HG03108 (cell line): Measurements from ENCODE around the gene UNC93B1.
"Not testable (repeated sequence)": the region's sequence is repeated elsewhere in the genome, so short reads cannot be mapped to it uniquely, and the experiment has no call there.

ENCODE experiments used
- ATAC-seq: cut with Tn5 transposase; IDR thresholded peaks from one replicate; pipeline ENCODE4 v1.9.1; 2021; ENCODE audit warnings: moderate library complexity; ENCODE audit not compliant: unreplicated experiment

The UNC93B1 gene

GRCh38 chr11:68010090-68011041 is 6.5 kb upstream of the UNC93B1 start, which contains the start of gene ALDH3B1:
ALDH3B1 (plus strand) TSS chr11:68010327; CDS start chr11:68015298, 4,971 bp downstream.
- no peak for ATAC-seq

- ATAC-seq: no peak
Measured at GRCh38 chr11:68009391-68010089, 5.6 kb upstream of the UNC93B1 start.

GRCh38 chr11:68008381-68009337 is 4.8 kb upstream of the UNC93B1 start:
- ATAC-seq: no peak

- ATAC-seq: no peak
Measured at GRCh38 chr11:68007498-68008380, 3.8 kb upstream of the UNC93B1 start.

DNA sequence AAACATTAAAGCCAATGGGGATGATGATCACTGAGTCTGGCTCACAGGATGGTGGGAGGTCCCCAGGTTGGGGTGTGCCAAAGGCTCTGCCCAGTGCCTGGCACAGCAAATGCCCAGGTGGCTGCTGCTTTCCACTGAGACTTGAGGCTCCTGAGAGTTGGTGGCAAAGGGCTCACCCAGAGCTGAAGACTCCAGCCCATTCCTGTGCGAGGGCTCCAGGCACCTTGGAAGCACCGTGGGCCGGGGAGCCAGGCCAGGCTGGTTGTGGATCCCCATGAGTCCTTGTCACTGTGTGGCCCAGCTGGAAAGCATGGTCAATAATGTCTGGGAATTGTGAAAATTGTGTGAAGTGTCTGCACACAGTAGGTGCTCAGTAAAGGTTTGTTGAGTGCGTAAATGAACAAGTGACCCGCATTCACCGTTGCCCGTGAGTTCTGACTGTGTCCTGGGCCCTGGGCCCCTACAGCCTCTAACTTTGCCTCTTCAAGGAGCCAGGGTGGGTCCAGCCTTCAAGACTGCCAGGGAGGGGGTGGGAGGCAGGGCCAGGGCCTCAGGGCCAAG is 2.8 kb upstream of the UNC93B1 start:
- ATAC-seq: no peak

DNA sequence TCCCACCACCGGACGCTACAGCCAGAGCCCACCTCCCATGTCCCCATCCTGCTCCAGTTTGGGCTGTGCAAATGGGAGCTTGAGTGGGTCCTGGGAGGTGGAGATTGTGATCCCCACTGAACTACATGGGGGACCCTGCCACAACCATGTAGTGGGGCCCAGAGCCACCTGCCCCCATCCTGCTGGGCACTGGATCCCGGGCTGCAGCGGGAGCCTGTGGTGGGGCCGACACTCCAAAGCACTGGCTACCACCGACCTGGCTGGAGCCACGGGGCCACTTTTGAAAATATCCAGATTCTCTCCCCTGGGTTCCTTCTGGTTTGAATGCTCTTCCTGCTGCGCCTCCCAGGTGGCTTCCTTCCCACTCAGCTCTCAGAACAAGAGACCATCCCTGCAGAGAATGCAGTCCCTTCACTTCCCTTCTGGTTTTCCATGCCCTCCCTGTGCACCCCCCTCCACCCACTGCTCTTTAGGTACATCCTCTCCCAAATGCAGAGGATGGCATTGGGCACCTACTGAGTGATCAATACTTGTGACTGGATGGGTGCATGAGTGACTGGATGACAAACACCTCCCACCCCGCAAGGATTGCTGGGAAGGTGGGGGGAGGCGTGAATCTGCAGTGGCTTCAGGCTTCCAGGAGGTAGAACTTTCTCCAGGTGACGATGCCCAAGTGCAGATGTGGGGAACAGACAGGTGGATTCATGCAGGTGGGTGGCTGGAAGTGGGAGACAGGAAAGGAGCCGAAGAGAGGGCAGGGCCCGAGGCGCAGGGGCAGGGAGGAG is 846 bp upstream of the UNC93B1 start:
- ATAC-seq: no peak

DNA sequence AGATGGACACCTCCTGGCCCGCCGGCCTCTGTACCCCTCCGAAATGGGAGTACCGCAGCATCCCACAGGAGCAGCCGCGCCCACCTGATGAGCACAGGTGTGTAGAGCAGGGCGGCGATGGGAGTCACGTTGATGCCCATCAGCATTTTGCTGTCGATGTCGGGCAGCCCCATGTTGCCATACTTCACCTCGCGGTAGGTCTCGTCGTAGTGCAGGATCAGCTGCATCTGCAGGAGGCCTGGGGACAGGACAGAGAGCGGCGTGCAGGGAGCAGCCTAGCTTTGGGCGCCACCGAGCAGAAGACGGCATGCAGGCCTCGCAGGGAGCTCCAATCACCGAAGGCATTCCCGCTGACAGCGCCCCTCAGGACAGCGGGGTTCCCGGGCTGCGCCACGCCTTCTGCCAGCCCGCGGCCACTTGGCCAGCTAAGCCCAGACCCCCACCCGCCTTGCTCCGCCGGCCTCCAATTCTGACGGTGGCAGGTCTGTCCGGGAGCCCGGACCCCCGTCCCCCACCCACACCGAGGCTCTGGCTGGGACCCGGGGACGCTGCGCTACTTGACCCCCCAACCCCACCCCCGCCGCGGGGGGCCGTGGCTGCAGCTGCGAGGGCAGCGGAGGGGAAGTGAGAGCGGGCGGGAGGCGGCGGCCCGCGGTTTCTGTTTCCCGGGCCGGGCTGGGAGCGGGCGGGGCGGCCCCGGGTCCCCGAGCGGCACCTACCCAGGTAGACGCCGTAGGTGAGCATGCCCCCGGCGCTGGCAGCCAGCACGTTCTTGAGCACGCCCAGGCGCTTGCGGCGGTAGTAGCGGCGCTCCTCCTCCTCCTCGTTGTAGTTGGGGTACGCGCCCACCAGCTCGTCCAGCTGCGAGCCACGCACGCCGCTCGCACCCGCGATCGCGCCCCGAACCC is 705 bp downstream of the UNC93B1 start:
- peak; percentile 32 for ATAC-seq

- peak; percentile 32 for ATAC-seq
Measured at GRCh38 chr11:68002575-68002937, 1.3 kb downstream of the UNC93B1 start.

GRCh38 chr11:67999704-68000103 is 4.2 kb downstream of the UNC93B1 start:
- ATAC-seq: no peak

DNA sequence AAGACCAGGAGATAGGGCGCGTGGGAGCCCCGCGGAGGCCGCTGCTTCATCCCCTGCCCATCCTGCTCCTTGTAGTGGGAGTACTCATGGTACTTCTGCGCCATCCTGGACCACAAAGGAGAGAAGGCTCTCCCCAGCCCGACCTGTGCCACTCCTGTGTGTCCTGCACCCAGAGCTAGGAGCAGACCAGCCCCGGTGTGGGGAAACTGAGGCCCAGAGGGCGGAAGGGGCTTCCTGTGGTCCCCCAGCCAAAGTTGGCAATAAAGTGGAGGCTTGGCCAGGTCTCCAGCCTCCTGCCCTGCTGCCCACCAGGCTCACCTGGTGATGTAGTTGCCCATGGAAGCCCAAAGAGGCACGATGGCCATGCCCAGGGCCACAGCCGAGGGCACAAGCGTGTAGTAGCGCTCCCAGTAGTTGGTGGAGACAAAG is 4.7 kb downstream of the UNC93B1 start:
- no peak for ATAC-seq

- ATAC-seq: no peak
Measured at GRCh38 chr11:67998150-67999045, 5.5 kb downstream of the UNC93B1 start.

DNA sequence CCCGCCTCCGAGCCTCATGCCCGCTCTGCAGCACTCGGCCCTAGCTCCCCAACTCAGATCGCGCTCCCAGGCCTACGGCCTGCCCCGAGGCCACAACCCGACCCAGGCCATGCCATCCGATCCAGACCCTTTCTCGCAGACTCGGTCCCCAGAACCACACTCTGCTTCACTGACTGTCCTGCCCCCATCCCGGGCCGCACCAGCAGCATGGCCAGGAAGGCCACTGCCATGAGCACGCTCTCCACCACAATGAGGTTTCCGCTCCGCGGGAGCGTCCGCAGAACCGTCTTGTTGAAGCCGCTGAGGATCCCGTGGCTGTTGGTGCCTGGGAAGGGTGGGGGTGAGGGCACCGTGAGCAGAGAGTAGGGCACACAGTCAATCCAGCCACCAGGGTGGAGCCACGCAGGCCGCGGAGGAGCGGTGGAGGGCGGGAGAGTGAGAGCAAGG is 6.4 kb downstream of the UNC93B1 start:
- ATAC-seq: no peak

GRCh38 chr11:67996622-67997474 is 7.0 kb downstream of the UNC93B1 start:
- no peak for ATAC-seq

- no peak for ATAC-seq
Measured at GRCh38 chr11:67996051-67996450, 7.8 kb downstream of the UNC93B1 start.

GRCh38 chr11:67995579-67995978 is 8.3 kb downstream of the UNC93B1 start:
- not testable (repeated sequence) for ATAC-seq

DNA sequence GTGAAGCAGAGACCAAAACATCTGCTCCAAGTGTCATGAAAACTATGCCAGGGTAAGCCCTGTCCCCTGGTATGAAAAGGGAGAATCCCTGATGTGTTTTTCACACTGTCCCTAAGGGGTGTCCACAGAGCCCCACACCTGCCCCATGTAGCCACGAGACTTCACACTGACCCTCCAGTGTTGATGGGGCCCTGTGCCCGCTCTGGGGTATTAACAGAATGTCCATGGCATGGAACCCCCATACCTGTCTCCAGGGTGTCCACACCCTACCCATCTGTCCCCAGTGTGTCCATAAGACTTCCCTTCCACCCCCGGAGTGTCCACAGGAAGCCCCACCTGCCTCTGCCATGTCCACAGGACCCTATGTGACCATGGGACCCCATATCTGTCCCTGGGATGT is 8.8 kb downstream of the UNC93B1 start:
- ATAC-seq: not testable (repeated sequence)
